Fibroblast of skin of left biceps (primary cell): ENCODE results near the gene L3MBTL4.

Experiments
- DNase-seq, 2 experiments: peaks; one replicate each; pipeline ENCODE4 v3.0.0-alpha.2; 2013; ENCODE audit warnings: low read depth in 2 of 2

L3MBTL4 gene

GRCh38 chr18:5964108-5964507, 450.6 kb downstream of the L3MBTL4 start:
- DNase-seq = no peak

DNA sequence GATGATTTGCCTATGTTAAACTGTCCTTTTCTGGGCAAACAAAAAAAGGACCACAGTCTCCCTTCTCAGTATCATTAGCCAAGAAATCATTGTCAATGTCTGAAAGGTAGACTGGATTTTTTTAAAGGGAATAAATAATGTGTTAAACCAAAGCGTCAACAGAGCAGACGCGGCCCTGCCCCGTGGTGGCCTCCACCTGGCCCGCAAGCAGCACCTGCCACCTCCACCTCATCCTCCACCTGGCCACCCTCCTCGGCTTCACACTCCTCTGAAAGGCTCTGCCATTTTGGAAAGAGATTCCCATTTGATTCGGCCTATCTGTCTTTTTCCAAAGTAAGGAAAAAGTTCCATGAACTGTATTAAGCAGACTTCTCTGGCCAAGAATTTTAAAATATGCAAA, 451.4 kb downstream of the L3MBTL4 start:
- DNase-seq = no peak

GRCh38 chr18:5962362-5962761, 452.3 kb downstream of the L3MBTL4 start:
- no peak for DNase-seq

GRCh38 chr18:5961828-5962150, 452.9 kb downstream of the L3MBTL4 start:
- DNase-seq = no peak

DNA sequence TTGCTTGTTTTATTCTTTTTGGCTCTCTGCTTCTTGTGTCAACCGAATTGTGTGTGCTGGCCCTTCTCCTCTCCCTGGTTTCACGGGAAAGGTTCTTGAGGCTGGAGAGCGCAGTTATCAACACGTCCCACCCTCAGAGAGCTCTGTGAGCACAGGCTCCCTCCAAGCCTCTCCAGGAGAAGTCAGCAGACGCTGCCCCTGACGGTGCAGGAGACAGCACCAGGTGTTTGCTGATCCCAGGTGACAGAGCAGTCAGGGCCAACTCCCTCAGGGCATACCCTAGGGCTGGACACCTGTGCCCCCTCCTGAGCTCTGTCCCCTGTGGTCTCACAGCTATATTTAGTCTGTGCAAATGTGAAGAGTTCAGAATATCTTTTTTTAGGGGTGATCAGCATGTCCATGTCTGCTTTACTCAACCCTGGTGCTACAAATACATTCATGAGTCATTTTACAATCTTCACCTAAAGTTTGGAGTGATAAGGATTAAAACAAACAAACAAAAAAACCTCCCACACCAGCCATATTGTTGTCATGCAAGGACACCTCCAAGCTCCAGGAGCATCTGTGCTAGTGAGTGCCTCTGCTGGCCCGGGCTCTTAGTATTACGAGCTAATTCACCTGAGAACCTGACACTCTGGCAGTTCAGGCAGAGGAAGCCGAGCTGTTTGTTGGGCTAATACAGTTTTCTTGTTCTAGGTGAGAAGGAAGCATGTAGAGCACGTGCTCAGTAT, 453.4 kb downstream of the L3MBTL4 start:
- DNase-seq = no peak

DNA sequence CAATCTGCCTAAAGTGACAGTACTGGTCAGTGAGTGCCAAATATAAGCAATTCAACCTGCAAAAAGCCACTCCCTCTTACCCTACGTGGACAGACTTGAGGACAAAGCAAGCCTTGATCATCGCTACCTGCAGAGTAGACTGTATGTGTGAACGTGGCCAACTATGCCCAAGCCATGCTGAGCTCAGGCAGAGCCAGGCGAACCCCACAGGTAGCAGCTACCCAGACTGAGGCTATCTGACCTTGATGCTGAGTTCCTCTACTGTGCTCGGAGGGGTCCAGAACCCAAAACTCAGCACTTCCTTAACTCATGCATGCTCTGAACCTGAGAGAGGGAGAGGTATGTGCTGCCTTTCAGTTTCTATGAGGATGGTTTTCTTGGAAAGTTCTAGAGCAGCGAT, 455.9 kb downstream of the L3MBTL4 start:
- no peak for DNase-seq

GRCh38 chr18:5955861-5956260, 458.9 kb downstream of the L3MBTL4 start:
- no peak for DNase-seq

DNA sequence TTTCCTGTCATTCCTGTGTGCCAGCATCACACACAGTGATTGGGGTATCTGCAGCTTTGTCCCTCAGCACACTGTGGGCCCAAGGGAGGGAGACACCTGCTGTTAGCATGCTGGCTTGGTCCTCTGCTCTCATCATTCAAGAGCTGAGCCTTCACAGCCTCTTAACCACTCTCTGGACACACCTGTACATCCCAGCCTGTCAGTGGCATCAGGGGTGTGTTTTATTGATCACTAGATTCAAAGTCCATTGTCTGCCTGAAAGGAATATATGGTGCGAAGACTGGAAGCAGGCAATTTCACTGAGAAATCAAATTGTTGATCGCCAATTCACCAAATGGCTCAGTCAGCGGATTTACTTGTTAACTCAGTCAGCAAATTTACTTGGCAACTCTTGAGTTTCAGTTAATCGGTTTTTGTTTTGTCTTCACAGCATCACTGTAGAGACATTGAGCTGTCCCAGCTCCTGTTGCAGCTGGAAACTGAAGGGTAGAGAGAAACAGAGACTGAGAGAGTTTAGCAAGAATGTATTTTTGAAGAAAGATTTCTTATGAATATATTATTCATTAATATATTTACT, 463.1 kb downstream of the L3MBTL4 start:
- no peak for DNase-seq

GRCh38 chr18:5948781-5949180, 465.9 kb downstream of the L3MBTL4 start:
- DNase-seq = no peak

DNA sequence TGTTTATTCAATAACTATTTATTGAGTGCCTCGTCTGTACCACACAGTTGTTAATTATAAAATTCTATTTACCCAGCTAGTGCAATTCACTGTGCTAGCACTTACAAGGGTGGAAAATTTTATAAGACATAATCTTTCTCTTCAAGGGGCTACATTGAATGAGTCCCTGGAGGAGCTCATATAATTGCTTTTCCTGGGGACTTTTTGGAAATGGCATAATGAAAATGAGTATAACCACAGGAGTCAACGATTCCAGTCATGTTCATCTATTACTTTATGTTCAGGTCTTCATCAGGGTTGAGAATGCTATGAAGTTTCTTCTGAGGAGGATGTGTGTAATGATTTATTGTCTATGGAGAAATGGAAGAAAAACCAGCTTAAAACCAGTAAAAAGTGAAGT, 466.5 kb downstream of the L3MBTL4 start:
- DNase-seq = no peak

GRCh38 chr18:5944448-5944847, 470.3 kb downstream of the L3MBTL4 start:
- DNase-seq = no peak

GRCh38 chr18:5943514-5943913, 471.2 kb downstream of the L3MBTL4 start:
- no peak for DNase-seq

GRCh38 chr18:5942591-5942990, 472.1 kb downstream of the L3MBTL4 start:
- DNase-seq = no peak

GRCh38 chr18:5941890-5942289, 472.8 kb downstream of the L3MBTL4 start:
- no peak for DNase-seq

DNA sequence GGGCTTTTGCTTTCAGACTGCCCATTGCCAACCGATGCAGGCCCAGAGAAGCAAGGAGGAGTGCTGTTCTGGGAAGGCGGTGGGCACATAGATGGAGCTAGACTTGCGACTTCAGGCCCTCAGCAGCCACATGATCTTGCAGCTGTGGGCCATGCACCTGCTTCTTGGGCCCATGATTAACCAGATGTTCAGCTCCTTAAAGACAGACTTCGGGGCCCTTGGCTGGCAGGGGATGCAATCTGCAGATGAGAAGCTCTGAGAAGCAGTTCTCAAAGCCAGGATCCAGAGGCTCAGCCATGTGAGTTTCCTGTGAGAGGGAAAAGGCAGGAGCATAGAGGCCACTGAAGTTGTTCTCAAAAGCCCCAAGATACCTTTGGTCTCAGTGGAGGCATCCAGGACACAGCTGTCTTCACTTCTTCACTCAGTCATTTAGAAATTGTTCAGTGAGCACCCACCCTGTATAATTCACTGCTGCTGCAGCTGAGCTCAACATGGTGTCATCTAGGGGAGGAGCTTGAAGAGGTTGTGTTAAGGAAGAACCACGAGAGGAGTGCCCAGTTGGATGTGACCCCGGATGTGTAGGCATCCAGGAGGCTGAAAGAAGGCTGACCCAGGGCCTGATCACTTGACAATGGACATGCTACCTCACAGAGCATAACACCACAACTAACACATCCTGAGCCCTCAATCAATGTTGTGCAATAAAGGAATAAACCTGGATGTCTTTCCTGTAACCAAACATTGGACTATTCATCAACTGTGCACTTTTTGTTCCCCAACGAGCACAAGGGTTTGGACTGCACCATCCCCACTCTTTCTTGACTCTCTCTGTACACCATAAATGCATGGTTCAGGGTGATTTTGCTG, 474.7 kb downstream of the L3MBTL4 start:
- no peak for DNase-seq

DNA sequence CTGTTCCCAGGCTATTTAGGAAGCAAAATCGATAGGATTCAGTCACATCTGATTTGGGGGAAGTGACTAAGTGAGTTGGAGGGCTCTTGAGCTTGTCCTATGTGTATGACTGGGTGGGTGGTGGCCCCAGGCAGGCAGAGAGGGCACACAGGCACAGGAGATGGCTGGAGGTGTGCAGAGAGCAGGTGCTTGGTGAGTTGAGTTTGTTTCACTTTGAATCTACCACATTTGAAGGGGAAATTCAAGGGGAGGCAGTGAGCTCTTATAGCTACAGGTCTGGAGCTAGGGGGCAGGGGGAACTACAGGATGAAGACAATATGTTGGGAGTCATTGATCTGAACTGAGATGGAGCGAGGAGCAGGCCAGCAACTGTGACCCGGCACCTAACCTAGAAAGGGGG, 476.9 kb downstream of the L3MBTL4 start:
- no peak for DNase-seq

- no peak for DNase-seq
These were observed 477.6 kb downstream of the L3MBTL4 start for GRCh38 chr18:5937121-5937520.

DNA sequence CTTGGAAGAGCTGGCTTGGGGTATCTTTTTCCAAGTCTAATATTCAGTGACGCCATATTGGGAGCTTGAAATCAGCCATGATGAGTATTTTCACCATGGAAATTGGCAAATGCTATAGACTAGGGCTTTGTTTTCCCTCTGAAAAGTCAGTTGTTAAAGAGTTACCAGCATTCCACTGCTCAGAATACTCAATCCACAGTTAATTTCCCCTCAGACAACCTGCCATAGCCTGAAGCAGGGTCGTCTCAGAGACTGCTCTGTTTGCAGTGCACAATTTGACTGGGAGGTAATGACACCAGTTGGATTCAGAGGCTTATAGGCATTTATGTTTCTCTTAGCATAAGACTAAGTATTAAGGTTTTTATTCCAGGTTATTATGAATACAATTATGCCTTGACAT, 483.9 kb downstream of the L3MBTL4 start:
- no peak for DNase-seq

DNA sequence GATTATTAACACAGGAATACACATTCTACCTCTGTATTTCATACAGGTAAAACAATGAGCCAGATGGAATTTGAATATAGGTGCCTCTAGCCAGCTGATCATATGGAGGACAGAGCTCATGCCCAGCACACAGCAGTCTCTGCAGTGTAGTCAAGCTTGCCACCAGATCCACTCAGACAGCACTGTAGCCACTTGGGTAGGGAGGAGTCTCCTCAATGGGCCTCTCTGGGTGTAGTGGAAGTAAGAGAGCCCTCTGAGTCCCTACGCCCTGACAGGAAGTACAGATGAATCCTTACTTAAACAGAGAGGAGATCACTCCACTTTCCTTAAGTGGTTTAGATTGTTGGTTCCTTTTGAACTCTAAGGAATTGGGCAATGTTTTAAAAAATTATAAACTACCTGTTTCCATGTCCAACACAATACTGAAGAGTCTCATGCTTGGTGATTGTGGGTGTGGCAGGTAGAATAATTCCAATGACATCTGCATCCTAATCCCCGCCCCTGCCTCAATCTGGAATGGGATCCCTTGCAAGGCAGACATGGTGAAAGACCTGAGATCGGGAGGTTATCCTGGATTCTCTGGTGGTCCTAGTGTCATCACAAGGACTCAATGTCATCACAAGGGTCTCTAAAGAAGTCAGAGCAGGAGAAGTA, 496.4 kb downstream of the L3MBTL4 start:
- DNase-seq = no peak

- no peak for DNase-seq
These were observed 499.8 kb downstream of the L3MBTL4 start for GRCh38 chr18:5914951-5915350.

DNA sequence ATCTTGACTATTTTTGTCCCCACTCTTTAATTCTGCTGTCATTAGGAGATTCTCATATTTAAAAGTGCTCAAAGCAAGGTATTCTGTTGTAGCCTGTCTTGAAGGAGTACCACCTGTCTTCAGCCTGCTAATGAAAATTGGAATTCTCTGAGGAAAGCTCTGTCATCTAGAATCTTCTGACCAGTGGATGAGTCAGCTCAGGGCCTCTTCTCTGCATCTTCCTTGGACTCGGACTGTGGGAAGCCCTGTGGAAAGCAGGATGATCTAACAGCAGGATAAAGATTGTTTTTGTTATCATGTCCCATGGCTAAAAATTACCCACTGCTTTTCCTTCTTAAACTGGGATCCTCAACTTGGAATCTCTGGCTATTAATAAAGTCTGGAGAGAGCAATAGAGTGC, 500.7 kb downstream of the L3MBTL4 start:
- DNase-seq = no peak

- DNase-seq = no peak
These were observed 502.1 kb downstream of the L3MBTL4 start for GRCh38 chr18:5912566-5912965.

DNA sequence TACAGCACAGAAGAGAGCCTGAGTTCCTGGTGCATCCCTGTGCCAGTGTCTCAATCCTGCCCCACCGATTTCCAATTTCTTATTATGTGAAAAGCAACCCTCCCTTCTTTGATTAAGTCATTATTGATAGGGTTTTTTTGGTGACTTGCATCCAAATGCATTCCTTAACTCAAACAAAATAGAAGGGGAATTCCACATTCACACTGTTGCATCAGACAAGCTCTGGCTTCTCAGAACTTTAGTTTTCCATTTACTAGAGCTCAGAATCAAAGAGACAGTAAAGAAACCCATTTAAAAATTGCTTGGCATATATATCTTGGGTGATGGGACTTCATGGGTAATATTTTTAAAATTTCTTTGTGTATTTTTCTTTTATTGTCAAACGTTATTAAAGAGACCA, 505.6 kb downstream of the L3MBTL4 start:
- DNase-seq = no peak
